Breast epithelium (tissue), 4 donors: ENCODE measurements around the gene PAPOLG. TPM values are rescaled to one million over a fixed set of nuclear protein-coding genes. Genes with fewer than 3 reads are reported as not detected.
"Not testable (repeated sequence)": the region's sequence is repeated elsewhere in the genome, so short reads cannot be mapped to it uniquely, and the experiment has no call there.

Experiments used
- DNase-seq, 2 donors: peaks; one replicate each; pipeline ENCODE4 v3.0.0-alpha.2; 2019; ENCODE audit warnings: low spot score in 2 of 2
- H3K27ac ChIP-seq, 2 donors: fragments of 200-600 bp; sonication (generic) in 1 of 2; one replicate each; pipeline ENCODE4 v1.5.1; 2016 to 2019; ENCODE audit warnings: mild to moderate bottlenecking in 1 of 2
- H3K27me3 ChIP-seq, 2 donors: fragments of 200-600 bp; sonication (generic) in 1 of 2; one replicate each; pipeline versions ENCODE4 v1.5.1 to v1.6.0; 2017 to 2019; ENCODE audit warnings: control low read depth in 1 of 2, mild to moderate bottlenecking in 1 of 2
- H3K36me3 ChIP-seq: fragments of 200-600 bp; one replicate; pipeline ENCODE4 v1.5.1; 2019
- H3K4me1 ChIP-seq, 2 donors: fragments of 200-600 bp; sonication (generic); one replicate each; pipeline ENCODE4 v1.5.1; 2016 to 2019; ENCODE audit warnings: control low read depth in 1 of 2
- H3K4me3 ChIP-seq, 3 donors: fragments of 200-600 bp; sonication (generic); 1 replicate in 2 of 3; 2 replicates in 1 of 3; pipeline ENCODE4 v1.5.1; 2016 to 2019; ENCODE audit warnings: mild to moderate bottlenecking in 3 of 3, moderate library complexity in 2 of 3
- H3K9me3 ChIP-seq, 2 donors: fragments of 200-600 bp; sonication (generic) in 1 of 2; one replicate each; pipeline ENCODE4 v1.5.1; 2016 to 2019; ENCODE audit warnings: control low read depth in 1 of 2
- POLR2A ChIP-seq: fragments of 450-650 bp; IDR thresholded peaks from one replicate; pipeline ENCODE4 v1.6.1; 2016; ENCODE audit warnings: antibody characterized with exemption, mild to moderate bottlenecking, moderate library complexity
- POLR2AphosphoS5 ChIP-seq, 3 donors: sonication (generic); formaldehyde crosslinking; IDR thresholded peaks; one replicate each; pipeline ENCODE4 v1.6.1; 2017; ENCODE audit warnings: antibody characterized with exemption in 3 of 3
- intact Hi-C: fragments of 100-400 bp; cut with DNase I; formaldehyde crosslinking; loops from one replicate; pipeline ENCODE4 v1.15.1; 2023; ENCODE audit warnings: low total_unique reads
- total RNA-seq, 3 donors: library from RNA; depleted of rRNA; stranded (reverse); fragments of >200 nt; gene quantifications; one replicate each; pipeline ENCODE4 v1.1.0, GENCODE V29; 2016
- TF ChIP-seq, protein P1 (sequence below), 3 donors: fragments of 450-650 bp; IDR thresholded peaks; one replicate each; pipeline ENCODE4 v1.5.1; 2016 to 2017; ENCODE audit warnings: antibody characterized with exemption in 3 of 3, mild to moderate bottlenecking in 3 of 3, moderate library complexity in 3 of 3

PAPOLG gene
- total RNA-seq, 3 donors from 2014 or later = 14.9 to 26.6 (median 17.0) TPM

DNA sequence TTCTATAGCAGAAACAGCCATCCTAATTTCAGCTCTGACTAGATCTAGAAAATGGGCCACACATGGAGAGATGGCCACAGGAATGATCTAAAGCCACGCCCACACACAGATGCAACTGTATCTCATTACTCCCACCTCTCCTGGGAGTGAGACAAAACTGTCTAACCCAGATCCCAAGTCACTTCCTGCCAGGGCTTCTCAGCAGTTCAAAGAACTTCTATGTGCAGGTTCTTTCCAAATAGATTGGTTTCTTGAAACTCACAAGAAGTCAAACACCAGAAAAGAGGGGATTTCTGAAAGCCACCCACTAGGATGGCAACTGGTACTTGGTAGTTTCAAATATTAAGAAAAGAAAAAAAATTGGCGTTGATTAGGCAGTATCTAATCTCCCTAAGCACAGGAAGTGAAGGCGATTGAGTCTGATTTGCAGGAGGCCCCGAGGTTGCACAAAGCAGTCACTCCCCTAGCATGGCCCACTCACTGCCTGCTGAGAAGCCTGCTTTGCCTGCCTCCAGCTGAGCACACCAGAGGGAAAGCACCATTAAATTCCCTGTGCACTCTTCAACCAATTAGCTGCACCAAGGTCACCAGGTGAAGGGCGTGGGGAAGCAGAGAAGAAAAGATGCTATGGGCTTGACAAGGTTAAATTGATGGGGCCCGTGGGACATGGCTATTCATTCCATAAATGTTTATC is 51.1 kb downstream of the PAPOLG start:
- H3K9me3 ChIP-seq = no peaks in the 10 kb centered on the region
- H3K27me3 ChIP-seq = no peaks in the 10 kb centered on the region
- TF ChIP-seq POLR2AphosphoS5 (IDR thresholded peaks at IDR 0.05) = no peak
- TF ChIP-seq, protein P1, sequence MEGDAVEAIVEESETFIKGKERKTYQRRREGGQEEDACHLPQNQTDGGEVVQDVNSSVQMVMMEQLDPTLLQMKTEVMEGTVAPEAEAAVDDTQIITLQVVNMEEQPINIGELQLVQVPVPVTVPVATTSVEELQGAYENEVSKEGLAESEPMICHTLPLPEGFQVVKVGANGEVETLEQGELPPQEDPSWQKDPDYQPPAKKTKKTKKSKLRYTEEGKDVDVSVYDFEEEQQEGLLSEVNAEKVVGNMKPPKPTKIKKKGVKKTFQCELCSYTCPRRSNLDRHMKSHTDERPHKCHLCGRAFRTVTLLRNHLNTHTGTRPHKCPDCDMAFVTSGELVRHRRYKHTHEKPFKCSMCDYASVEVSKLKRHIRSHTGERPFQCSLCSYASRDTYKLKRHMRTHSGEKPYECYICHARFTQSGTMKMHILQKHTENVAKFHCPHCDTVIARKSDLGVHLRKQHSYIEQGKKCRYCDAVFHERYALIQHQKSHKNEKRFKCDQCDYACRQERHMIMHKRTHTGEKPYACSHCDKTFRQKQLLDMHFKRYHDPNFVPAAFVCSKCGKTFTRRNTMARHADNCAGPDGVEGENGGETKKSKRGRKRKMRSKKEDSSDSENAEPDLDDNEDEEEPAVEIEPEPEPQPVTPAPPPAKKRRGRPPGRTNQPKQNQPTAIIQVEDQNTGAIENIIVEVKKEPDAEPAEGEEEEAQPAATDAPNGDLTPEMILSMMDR (IDR thresholded peaks at IDR 0.05) = no peak
- no peak overlapping the region for H3K27ac ChIP-seq
- DNase-seq = no peak
- H3K4me1 ChIP-seq = no peaks in the 10 kb centered on the region
- intact Hi-C loops = no loop called here
- H3K4me3 ChIP-seq = no peak overlapping the region
- no peaks in the 10 kb centered on the region for H3K36me3 ChIP-seq

DNA sequence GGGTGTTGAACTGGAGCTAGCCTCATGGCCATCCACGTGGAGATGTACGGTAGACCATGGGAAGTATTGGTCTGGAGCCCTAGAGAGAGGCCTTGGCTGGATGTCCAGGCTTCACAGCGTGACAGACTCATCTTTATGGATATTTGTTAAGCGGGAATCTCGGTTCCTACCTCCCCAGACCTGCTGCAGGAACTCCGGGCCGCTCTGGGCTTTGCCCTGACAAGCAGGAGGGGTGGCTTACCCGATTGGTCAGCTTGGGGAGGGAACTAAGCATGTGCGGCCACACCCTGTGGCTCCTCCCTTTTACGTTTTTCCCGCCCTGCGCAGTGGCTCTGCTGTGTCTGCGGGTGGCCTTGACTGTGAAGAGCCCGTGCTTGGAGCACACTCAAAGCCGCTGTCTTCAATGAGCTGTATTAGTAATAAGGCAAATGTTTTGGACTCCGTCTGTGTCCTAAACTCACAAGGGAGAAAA is 52.3 kb downstream of the PAPOLG start:
- DNase-seq = no peak

DNA sequence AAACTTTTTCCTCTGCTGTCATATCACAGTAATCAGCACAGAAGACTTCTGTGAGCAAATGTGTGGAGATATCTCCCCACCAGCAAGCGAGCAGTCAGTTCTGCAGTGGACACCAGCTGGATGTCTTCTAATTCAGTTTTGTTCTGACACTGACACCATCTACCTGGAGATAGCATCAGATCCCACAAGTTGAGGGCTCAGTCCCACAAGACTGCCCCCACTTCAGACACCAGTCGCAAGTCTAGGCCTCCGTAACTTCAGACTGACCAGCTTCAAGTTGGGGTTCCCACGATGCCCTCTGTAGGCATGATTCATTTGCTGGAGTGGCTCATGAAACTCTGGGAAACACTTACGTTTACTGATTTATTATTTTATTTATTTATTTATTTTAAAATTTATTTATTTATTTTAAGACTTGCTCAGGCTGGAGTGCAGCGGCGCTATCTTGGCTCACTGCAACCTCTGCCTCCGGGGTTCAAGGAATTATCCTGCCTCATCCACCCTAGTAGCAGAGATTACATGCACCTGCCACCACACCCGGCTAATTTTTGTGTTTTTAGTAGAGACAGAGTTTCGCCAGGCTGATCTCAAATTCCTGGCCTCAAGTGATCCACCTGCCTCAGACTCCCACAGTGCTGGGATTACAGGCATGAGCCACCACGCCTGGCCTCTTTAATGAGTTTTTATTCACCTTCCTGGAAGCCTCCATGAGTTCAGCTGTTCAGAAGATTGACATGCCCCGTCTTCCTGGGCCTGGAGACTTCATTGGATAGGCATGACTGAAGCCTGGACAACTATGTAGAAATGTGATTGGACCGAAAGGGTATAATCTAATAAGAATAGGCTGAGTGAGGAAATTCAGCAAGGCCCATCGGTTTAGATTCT is 55.7 kb downstream of the PAPOLG start:
- Histone ChIP-seq H3K27me3 (no peaks in the 10 kb centered on the region), H3K4me1 (no peaks in the 10 kb centered on the region), H3K9me3 (no peaks in the 10 kb centered on the region), H3K4me3 (no peak overlapping the region), H3K27ac (no peak overlapping the region), H3K36me3 (no peaks in the 10 kb centered on the region)
- TF ChIP-seq, protein P1 (IDR thresholded peaks at IDR 0.05) = no peak
- TF ChIP-seq POLR2A (no peak), POLR2AphosphoS5 (IDR thresholded peaks at IDR 0.05) (no peak)
- intact Hi-C loops = no loop called here
- DNase-seq = no peak

More for the DNA sequence above, 52.3 kb downstream of the PAPOLG start:
- H3K27me3 ChIP-seq = no peaks in the 10 kb centered on the region
- no peak overlapping the region for H3K4me3 ChIP-seq
- no peak for TF ChIP-seq POLR2A
- TF ChIP-seq POLR2AphosphoS5 (IDR thresholded peaks at IDR 0.05) = no peak
- TF ChIP-seq, protein P1 (IDR thresholded peaks at IDR 0.05) = no peak
- H3K9me3 ChIP-seq = no peaks in the 10 kb centered on the region
- no peaks in the 10 kb centered on the region for H3K36me3 ChIP-seq
- H3K27ac ChIP-seq = no peak overlapping the region
- no peaks in the 10 kb centered on the region for H3K4me1 ChIP-seq
- intact Hi-C loops = no loop called here

DNA sequence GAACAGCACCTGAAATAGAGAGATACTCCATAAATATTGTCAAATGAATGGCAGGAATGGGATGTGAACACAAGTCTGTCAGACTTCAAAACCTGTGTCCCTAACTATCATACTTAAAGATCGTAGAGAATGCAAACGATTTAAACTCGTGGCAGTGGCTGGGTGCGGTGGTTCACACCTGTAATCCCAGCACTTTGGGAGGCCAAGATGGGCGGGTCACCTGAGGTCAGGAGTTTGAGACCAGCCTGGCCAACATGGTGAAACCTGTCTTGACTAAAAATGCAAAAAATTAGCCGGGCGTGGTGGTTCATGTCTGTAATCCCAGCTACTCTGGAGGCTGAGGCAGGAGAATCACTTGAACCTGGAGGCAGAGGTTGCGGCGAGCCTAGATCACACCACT is 61.1 kb downstream of the PAPOLG start:
- intact Hi-C loops, H3K36me3 ChIP-seq, H3K27me3 ChIP-seq, H3K4me3 ChIP-seq, DNase-seq, H3K9me3 ChIP-seq, H3K27ac ChIP-seq, H3K4me1 ChIP-seq: not testable (repeated sequence)

DNA sequence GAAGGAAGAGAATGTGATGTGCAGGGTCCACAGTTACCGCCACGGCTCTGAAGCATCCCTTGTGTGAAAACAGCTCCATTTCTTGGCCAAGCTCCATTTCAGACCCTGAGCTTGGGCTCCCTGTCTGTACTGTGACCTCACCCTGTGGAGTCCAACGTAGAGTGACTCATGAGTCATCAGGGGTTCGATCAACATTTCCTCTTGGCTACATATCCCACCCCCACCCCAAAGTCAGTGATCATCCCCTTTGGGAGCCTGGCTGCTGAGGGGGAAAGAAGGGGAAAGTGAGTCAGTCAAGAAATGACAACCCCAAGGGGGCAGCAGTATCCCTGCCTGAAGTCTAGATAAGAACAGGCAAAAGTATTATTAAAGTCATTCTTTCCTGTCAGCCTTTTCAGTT is 62.2 kb downstream of the PAPOLG start:
- no peak for TF ChIP-seq POLR2AphosphoS5 (IDR thresholded peaks at IDR 0.05)
- no peak for TF ChIP-seq POLR2A
- TF ChIP-seq, protein P1 (IDR thresholded peaks at IDR 0.05) = no peak
- intact Hi-C loops = no loop called here
- Histone ChIP-seq H3K36me3 (no peaks in the 10 kb centered on the region), H3K9me3 (no peaks in the 10 kb centered on the region), H3K4me1 (no peaks in the 10 kb centered on the region), H3K4me3 (no peak overlapping the region), H3K27me3 (no peaks in the 10 kb centered on the region), H3K27ac (no peak overlapping the region)
- DNase-seq = no peak
